ENCODE data around the gene HFE. TPM values are rescaled to one million over a fixed set of nuclear protein-coding genes. Genes with fewer than 3 reads are reported as not detected.

HFE gene
- total and polyA plus RNA-seq, 2 of the 13 experiments (the other 11 are each of a cell fraction or from before 2014, with no cell fraction given): 3.7 to 6.3 TPM

- TF ChIP-seq ZBTB3 (CRISPR knock-in tag; IDR thresholded peaks at IDR 0.05; ENCODE audit: borderline replicate concordance, low read depth) (no peak; the same call in 1 of the 2 replicates), NCOA5 (CRISPR knock-in tag; IDR thresholded peaks at IDR 0.05) (peak; percentile 95; the same call in 1 of the 2 replicates), MXD3 (CRISPR knock-in tag; IDR thresholded peaks at IDR 0.05) (peak; percentile 77), ZFP36L2 (CRISPR knock-in tag; IDR thresholded peaks at IDR 0.05) (no peak), ZNF20 (CRISPR knock-in tag; IDR thresholded peaks at IDR 0.05) (no peak), ZNF740 (CRISPR knock-in tag; IDR thresholded peaks at IDR 0.05) (peak; percentile 78; the same call in 1 of the 2 replicates), ZNF549 (CRISPR knock-in tag; IDR thresholded peaks at IDR 0.05) (no peak; the same call in 1 of the 2 replicates), NR3C1 (CRISPR knock-in tag; IDR thresholded peaks at IDR 0.05) (0 out of 2 replicates have a peak, but pooled peaks have one; percentile 42), ZMYM3 (CRISPR knock-in tag; IDR thresholded peaks at IDR 0.05) (no peak; the same call in 1 of the 2 replicates), FOXO1 (CRISPR knock-in tag; IDR thresholded peaks at IDR 0.05) (peak; percentile 80), SRSF9 (IDR thresholded peaks at IDR 0.05; ENCODE audit: borderline replicate concordance, insufficient read depth, low read depth, low read length, poor library complexity, severe bottlenecking) (no peak), ZNF282 (IDR thresholded peaks at IDR 0.05; ENCODE audit: partially characterized antibody) (no peak), BCLAF1 (IDR thresholded peaks at IDR 0.05) (no peak), ZNF501 (CRISPR knock-in tag; IDR thresholded peaks at IDR 0.05) (peak; percentile 95), SALL1 (CRISPR knock-in tag; IDR thresholded peaks at IDR 0.05) (peak; percentile 93), ATF1 (CRISPR knock-in tag; IDR thresholded peaks at IDR 0.05) (no peak), ZSCAN31 (CRISPR knock-in tag; IDR thresholded peaks at IDR 0.05; ENCODE audit: low read depth) (peak; percentile 85), TMF1 (CRISPR knock-in tag; IDR thresholded peaks at IDR 0.05; ENCODE audit: low read depth) (peak; percentile 93), ZSCAN20 (CRISPR knock-in tag; IDR thresholded peaks at IDR 0.05; ENCODE audit: borderline replicate concordance) (no peak), ZNF615 (CRISPR knock-in tag; IDR thresholded peaks at IDR 0.05; ENCODE audit: borderline replicate concordance) (peak; percentile 75; the same call in 1 of the 2 replicates), JDP2 (CRISPR knock-in tag; IDR thresholded peaks at IDR 0.05; ENCODE audit: borderline replicate concordance) (no peak), PRPF4 (IDR thresholded peaks at IDR 0.05; ENCODE audit: low read depth, low read length, poor library complexity, severe bottlenecking) (no peak), ARHGAP35 (CRISPR knock-in tag; IDR thresholded peaks at IDR 0.05; ENCODE audit: borderline replicate concordance) (peak; percentile 98), ZNF275 (CRISPR knock-in tag; IDR thresholded peaks at IDR 0.05; ENCODE audit: borderline replicate concordance) (no peak; the same call in 1 of the 2 replicates)
Observed at GRCh38 chr6:26045065-26045927, 41.9 kb upstream of the HFE start (continued).
